AG04449 (cell line): ENCODE data around the gene STX12.
A peak's percentile ranks its signal among the peaks of the same experiment; 100 is the strongest.

Source experiments
- CTCF ChIA-PET: fragments of 350-600 bp; formaldehyde crosslinking; extraction: SDS; loops from one replicate; lab custom pipeline; 2021; ENCODE audit warnings: antibody characterized with exemption; lab: Yijun Ruan, JAX
- POLR2A ChIA-PET: fragments of 400-600, 350-600 bp; formaldehyde crosslinking; extraction: SDS; loops from one replicate; lab custom pipeline; 2020; ENCODE audit warnings: antibody characterized with exemption, inconsistent platforms; lab: Yijun Ruan, JAX
- DNase-seq: peaks from one replicate; pipeline ENCODE4 v3.0.0-alpha.2; 2010; ENCODE audit warnings: low read depth, low spot score
- H3K4me3 ChIP-seq: 2 replicates; pipeline ENCODE4 v1.5.1; 2011; ENCODE audit warnings: low read depth, mild to moderate bottlenecking, control low read depth, low read length
- CTCF ChIP-seq: IDR thresholded peaks from one replicate; pipeline ENCODE4 v1.5.1; 2011; ENCODE audit warnings: mild to moderate bottlenecking, moderate library complexity, low read length, control low read depth, inconsistent platforms; ENCODE audit not compliant: insufficient read depth; ENCODE audit errors: missing control alignments

STX12 gene

GRCh38 chr1:27861436-27861835 is 88.4 kb downstream of the STX12 start:
- no peak overlapping the region for H3K4me3 ChIP-seq
- CTCF ChIA-PET: interaction anchor here (0.8 to 3.2 kb wide), 3 partner anchors 117 to 498 kb away, joined by 3 to 19 read pairs (median 3); no protein-coding TSS in a partner anchor
- POLR2A ChIA-PET: no interaction called here
- DNase-seq: no peak
- TF ChIP-seq CTCF: no peak

GRCh38 chr1:27862004-27862403 is 89.0 kb downstream of the STX12 start:
- ChIA-PET CTCF (interaction anchor here (3.2 kb wide), 1 partner anchor 118 kb away, joined by 19 read pairs; no protein-coding TSS in a partner anchor), POLR2A (no interaction called here)
- DNase-seq: no peak
- H3K4me3 ChIP-seq: no peak overlapping the region
- TF ChIP-seq CTCF: no peak

- ChIA-PET CTCF (interaction anchor here (1.2 to 2.2 kb wide), 5 partner anchors 14 to 351 kb away, joined by 4 to 8 read pairs (median 4); no protein-coding TSS in a partner anchor), POLR2A (interaction anchor here (0.5 to 1.2 kb wide), 2 partner anchors 24 to 225 kb away, joined by 3 to 4 read pairs; partner anchors contain the start of gene EYA3)
- no peak overlapping the region for H3K4me3 ChIP-seq
- DNase-seq: peak; percentile 94
- no peak for TF ChIP-seq CTCF
Observed at GRCh38 chr1:27862671-27863537, 89.9 kb downstream of the STX12 start.

- ChIA-PET POLR2A (interaction anchor here (1.2 kb wide), 1 partner anchor 225 kb away, joined by 4 read pairs; the partner anchor contains the start of gene EYA3), CTCF (interaction anchor here (1.2 to 2.2 kb wide), 5 partner anchors 14 to 350 kb away, joined by 4 to 8 read pairs (median 4); no protein-coding TSS in a partner anchor)
- DNase-seq: no peak
- no peak overlapping the region for H3K4me3 ChIP-seq
- TF ChIP-seq CTCF: no peak
Observed at GRCh38 chr1:27863538-27863915, 90.5 kb downstream of the STX12 start.

- TF ChIP-seq CTCF: no peak
- ChIA-PET POLR2A (no interaction called here), CTCF (interaction anchor here (1.5 to 2.2 kb wide), 4 partner anchors 13 to 349 kb away, joined by 4 to 8 read pairs (median 6); no protein-coding TSS in a partner anchor)
- no peak for DNase-seq
- H3K4me3 ChIP-seq: no peak overlapping the region
Observed at GRCh38 chr1:27864264-27864895, 91.4 kb downstream of the STX12 start.
